Measurements from ENCODE around the gene APOH.

DNA sequence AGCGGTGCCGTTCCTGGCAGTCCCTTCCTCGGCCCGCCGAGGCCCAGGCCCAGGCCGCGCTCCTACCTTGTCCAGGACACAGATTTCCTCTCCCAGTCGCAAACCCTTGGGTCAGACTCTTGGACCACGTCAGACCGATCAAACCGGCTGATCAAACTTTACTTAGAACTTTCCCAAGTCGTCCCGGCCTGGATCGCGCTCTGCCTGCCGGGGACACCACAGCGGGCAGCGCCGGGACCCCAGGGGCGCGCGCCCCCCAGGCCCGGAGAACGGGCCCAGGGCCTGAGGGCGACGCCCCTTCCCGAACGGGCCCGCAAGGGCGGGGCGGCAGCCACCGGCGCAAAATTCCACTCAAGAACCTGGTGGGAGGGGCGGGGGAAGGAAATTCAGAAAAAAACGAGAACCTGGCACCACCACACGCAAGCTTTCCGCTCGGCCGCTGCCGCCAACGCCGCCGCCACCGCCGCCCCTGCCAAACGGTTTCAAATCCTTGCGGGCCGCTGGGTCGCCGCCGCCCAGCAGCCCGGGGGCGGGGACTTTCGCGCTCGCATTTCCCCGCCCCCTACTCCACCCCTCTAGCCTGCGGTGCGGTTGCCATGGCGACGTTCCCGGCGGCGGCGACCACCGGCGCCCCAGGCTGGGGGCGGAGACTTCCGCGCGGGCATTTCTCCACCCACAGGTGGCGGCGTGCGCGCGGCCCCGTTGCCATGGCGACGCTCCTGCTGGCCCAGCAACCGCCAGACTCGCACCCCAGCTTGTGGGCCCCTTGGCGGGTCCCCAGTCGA, 37.4 kb downstream of the APOH start, which contains the start of gene CEP112:
- TF ChIP-seq, protein P1, sequence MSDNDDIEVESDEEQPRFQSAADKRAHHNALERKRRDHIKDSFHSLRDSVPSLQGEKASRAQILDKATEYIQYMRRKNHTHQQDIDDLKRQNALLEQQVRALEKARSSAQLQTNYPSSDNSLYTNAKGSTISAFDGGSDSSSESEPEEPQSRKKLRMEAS (IDR thresholded peaks at IDR 0.05; ENCODE audit: low read depth, low read length) = peak; percentile 17; the same call in 1 of the 2 replicates
- TF ChIP-seq, protein P2, sequence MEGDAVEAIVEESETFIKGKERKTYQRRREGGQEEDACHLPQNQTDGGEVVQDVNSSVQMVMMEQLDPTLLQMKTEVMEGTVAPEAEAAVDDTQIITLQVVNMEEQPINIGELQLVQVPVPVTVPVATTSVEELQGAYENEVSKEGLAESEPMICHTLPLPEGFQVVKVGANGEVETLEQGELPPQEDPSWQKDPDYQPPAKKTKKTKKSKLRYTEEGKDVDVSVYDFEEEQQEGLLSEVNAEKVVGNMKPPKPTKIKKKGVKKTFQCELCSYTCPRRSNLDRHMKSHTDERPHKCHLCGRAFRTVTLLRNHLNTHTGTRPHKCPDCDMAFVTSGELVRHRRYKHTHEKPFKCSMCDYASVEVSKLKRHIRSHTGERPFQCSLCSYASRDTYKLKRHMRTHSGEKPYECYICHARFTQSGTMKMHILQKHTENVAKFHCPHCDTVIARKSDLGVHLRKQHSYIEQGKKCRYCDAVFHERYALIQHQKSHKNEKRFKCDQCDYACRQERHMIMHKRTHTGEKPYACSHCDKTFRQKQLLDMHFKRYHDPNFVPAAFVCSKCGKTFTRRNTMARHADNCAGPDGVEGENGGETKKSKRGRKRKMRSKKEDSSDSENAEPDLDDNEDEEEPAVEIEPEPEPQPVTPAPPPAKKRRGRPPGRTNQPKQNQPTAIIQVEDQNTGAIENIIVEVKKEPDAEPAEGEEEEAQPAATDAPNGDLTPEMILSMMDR (IDR thresholded peaks at IDR 0.05; ENCODE audit: low read depth, low read length) = no peak
- TF ChIP-seq POLR2A (IDR thresholded peaks at IDR 0.05; ENCODE audit: extremely low read depth, insufficient read length) (no peak), MYC (IDR thresholded peaks at IDR 0.05; ENCODE audit: low read depth, low read length) (0 out of 2 replicates have a peak, but pooled peaks have one; percentile 6)
